AG04450 (cell line): ENCODE data around the gene CENPC. TPM values are rescaled to one million over a fixed set of nuclear protein-coding genes. Genes with fewer than 3 reads are reported as not detected.

Experiments
- CTCF ChIA-PET: fragments of 300-600, 350-600 bp; formaldehyde crosslinking; extraction: SDS; loops from one replicate; lab custom pipeline; 2022; ENCODE audit warnings: antibody characterized with exemption, inconsistent platforms; lab: Charles Lee
- POLR2A ChIA-PET: fragments of 350-600 bp; formaldehyde crosslinking; extraction: SDS; loops from one replicate; lab custom pipeline; 2021; ENCODE audit warnings: antibody characterized with exemption, inconsistent platforms; lab: Yijun Ruan, JAX
- DNase-seq: peaks from one replicate; pipeline ENCODE4 v3.0.0-alpha.2; 2011; ENCODE audit warnings: low read depth, low spot score
- H3K27ac ChIP-seq: one replicate; pipeline ENCODE4 v1.5.1; 2012; ENCODE audit warnings: low read depth, low read length, control low read depth
- H3K27me3 ChIP-seq: one replicate; pipeline ENCODE4 v1.6.0; 2012; ENCODE audit warnings: low read length; ENCODE audit not compliant: control insufficient read depth, insufficient read depth
- H3K4me3 ChIP-seq: 2 replicates; pipeline ENCODE4 v1.5.1; 2011; ENCODE audit warnings: mild to moderate bottlenecking, low read depth, low read length, control low read depth
- H3K9me3 ChIP-seq: 2 replicates; pipeline ENCODE4 v1.5.1; 2012; ENCODE audit warnings: low read length; ENCODE audit not compliant: control insufficient read depth, insufficient read depth
- CTCF ChIP-seq: IDR thresholded peaks from 2 replicates; pipeline ENCODE4 v1.5.1; 2011; ENCODE audit warnings: low read depth, low read length, control low read depth, inconsistent platforms
- polyA plus RNA-seq: library from polyadenylated mRNA; depleted of rRNA; stranded (reverse); fragments of >200 nt; gene quantifications from 2 replicates; pipeline ENCODE4 v1.2.3, GENCODE V29; 2011; rRNA removed
- small RNA-seq: library from RNA; depleted of rRNA; stranded (forward); fragments of <200 nt; gene quantifications from one replicate; pipeline ENCODE3, GENCODE V24; 2012; ENCODE audit warnings: low read depth; ENCODE audit not compliant: insufficient read length

CENPC gene
- polyA plus RNA-seq, 1 experiment: 8.0 TPM

- DNase-seq: no peak
Measured at GRCh38 chr4:67436742-67437141, 108.6 kb downstream of the CENPC start.

GRCh38 chr4:67430989-67431388 lies 114.3 kb downstream of the CENPC start:
- DNase-seq: no peak
- H3K27ac ChIP-seq: no peak overlapping the region
- no peaks in the 10 kb centered on the region for H3K9me3 ChIP-seq
- CTCF ChIA-PET: interaction anchor here (1.9 kb wide), 1 partner anchor 38 kb away, joined by 4 read pairs; no protein-coding TSS in a partner anchor
- POLR2A ChIA-PET: no interaction called here
- H3K4me3 ChIP-seq: no peak overlapping the region
- H3K27me3 ChIP-seq: no peaks in the 10 kb centered on the region
- TF ChIP-seq CTCF: no peak

More at GRCh38 chr4:67436742-67437141, 108.6 kb downstream of the CENPC start:
- Histone ChIP-seq H3K4me3 (no peak overlapping the region), H3K27me3 (no peaks in the 10 kb centered on the region), H3K9me3 (no peaks in the 10 kb centered on the region), H3K27ac (no peak overlapping the region)
- no peak for TF ChIP-seq CTCF
- ChIA-PET POLR2A (no interaction called here), CTCF (interaction anchor here (0.6 kb wide), 1 partner anchor 125 kb away, joined by 3 read pairs; no protein-coding TSS in a partner anchor)

- ChIA-PET POLR2A (no interaction called here), CTCF (no interaction called here)
- no peak for DNase-seq
- no peak for TF ChIP-seq CTCF
- H3K4me3 ChIP-seq: no peak overlapping the region
- no peaks in the 10 kb centered on the region for H3K9me3 ChIP-seq
- no peak overlapping the region for H3K27ac ChIP-seq
- no peaks in the 10 kb centered on the region for H3K27me3 ChIP-seq
Measured at GRCh38 chr4:67428819-67429218, 116.5 kb downstream of the CENPC start.

Small RNAs within 50 kb of the gene (small RNA-seq; reads per million reads assigned to genes)
- not detected for gene RNA5SP527
- not detected for gene RNU1-63P

Other genes with a start within 250 kb of the CENPC start
- gene STAP1, start 13.2 kb upstream of the CENPC start, polyA plus RNA-seq: not detected in 2 replicates
- 83.7 and 119 TPM in 2 replicates for gene UBA6, start 155.7 kb upstream of the CENPC start, polyA plus RNA-seq
- gene GNRHR, start 208.9 kb upstream of the CENPC start, polyA plus RNA-seq: not detected in 2 replicates